Caco-2 (cell line): Measurements from ENCODE around the gene HMGXB4. TPM values are rescaled to one million over a fixed set of nuclear protein-coding genes. Genes with fewer than 3 reads are reported as not detected.

Experiments
- BruUV-seq: library from RNA; stranded (reverse); fragments of 400-500 nt; replicated peaks from 2 replicates; lab custom pipeline; 2021; lab: Mats Ljungman, UMichigan
- CTCF ChIA-PET: fragments of 300-600 bp; sonication (Branson Sonifier 250); formaldehyde crosslinking; loops from one replicate; lab custom pipeline; 2022; ENCODE audit warnings: antibody characterized with exemption; lab: Charles Lee
- POLR2A ChIA-PET: fragments of 300-600 bp; sonication (Branson Sonifier 250); formaldehyde crosslinking; loops from one replicate; lab custom pipeline; 2022; ENCODE audit warnings: antibody characterized with exemption; lab: Charles Lee
- DNase-seq, 2 experiments: peaks; one replicate each; pipeline versions ENCODE4 v3.0.0 to v3.0.0-alpha.2; 2020 to 2022
- H3K27me3 ChIP-seq: replicated peaks from 2 replicates; pipeline ENCODE4 v1.6.0; 2011; ENCODE audit warnings: low read length; ENCODE audit not compliant: control insufficient read depth, insufficient read depth
- H3K36me3 ChIP-seq: 2 replicates; pipeline ENCODE4 v1.5.1; 2011; ENCODE audit warnings: low read length; ENCODE audit not compliant: control insufficient read depth, insufficient read depth
- H3K4me1 ChIP-seq: fragments of 250-450 bp; sonication (Bioruptor Pico); 2 replicates; pipeline ENCODE4 v1.5.1; 2020; ENCODE audit warnings: mild to moderate bottlenecking
- H3K4me3 ChIP-seq: 2 replicates; pipeline ENCODE4 v1.5.1; 2011; ENCODE audit warnings: low read depth, mild to moderate bottlenecking, control low read depth, low read length
- H3K9me3 ChIP-seq: fragments of 250-450 bp; sonication (Bioruptor Pico); 2 replicates; pipeline ENCODE4 v1.5.1; 2020; ENCODE audit warnings: mild to moderate bottlenecking, moderate library complexity
- H3K27ac Mint-ChIP-seq: one replicate; pipeline ENCODE4 v1.8.0; 2022; ENCODE audit warnings: mixed read lengths; ENCODE audit not compliant: unreplicated experiment
- H3K27me3 Mint-ChIP-seq: one replicate; pipeline ENCODE4 v1.8.0; 2022; ENCODE audit warnings: mixed read lengths; ENCODE audit not compliant: insufficient read depth, unreplicated experiment
- H3K36me3 Mint-ChIP-seq: one replicate; pipeline ENCODE4 v1.8.0; 2022; ENCODE audit warnings: mild to moderate bottlenecking, mixed read lengths; ENCODE audit not compliant: insufficient read depth, unreplicated experiment
- H3K4me1 Mint-ChIP-seq: one replicate; pipeline ENCODE4 v1.8.0; 2022; ENCODE audit warnings: low read depth, mixed read lengths; ENCODE audit not compliant: unreplicated experiment
- H3K4me3 Mint-ChIP-seq: one replicate; pipeline ENCODE4 v1.8.0; 2022; ENCODE audit warnings: mild to moderate bottlenecking, moderate library complexity, mixed read lengths; ENCODE audit not compliant: unreplicated experiment
- H3K9me3 Mint-ChIP-seq: one replicate; pipeline ENCODE4 v1.8.0; 2022; ENCODE audit warnings: mixed read lengths; ENCODE audit not compliant: unreplicated experiment
- CTCF ChIP-seq, 2 experiments: fragments of 200-600 bp in 1 of 2; IDR thresholded peaks; 1 replicate in 1 of 2; 2 replicates in 1 of 2; pipeline versions ENCODE4 v1.5.1 to v1.8.0; 2011 to 2022; ENCODE audit warnings: antibody characterized with exemption in 1 of 2, control low read depth in 1 of 2, inconsistent platforms in 1 of 2, low read depth in 1 of 2, low read length in 1 of 2, mild to moderate bottlenecking in 1 of 2, moderate library complexity in 1 of 2; ENCODE audit not compliant: insufficient read depth in 1 of 2, severe bottlenecking in 1 of 2, unreplicated experiment in 1 of 2
- intact Hi-C: fragments of 100-400 bp; cut with micrococcal nuclease; formaldehyde crosslinking; loops from one replicate; pipeline ENCODE4 v1.10.0; 2022; ENCODE audit not compliant: unreplicated experiment
- total RNA-seq: library from RNA; stranded (reverse); gene quantifications from 2 replicates; pipeline ENCODE4 v1.2.3, GENCODE V29; 2022

HMGXB4 gene
- total RNA-seq, 1 experiment from 2014 or later: 22.3 TPM

- H3K9me3 Mint-ChIP-seq: no peaks in the 10 kb centered on the region
- H3K27me3 Mint-ChIP-seq: no peaks in the 10 kb centered on the region
- H3K36me3 Mint-ChIP-seq: peaks cover 18% of the 10 kb centered on the region
- POLR2A ChIA-PET: interaction anchor here (0.7 to 1.3 kb wide), 3 partner anchors 9 to 1228 kb away, joined by 3 to 4 read pairs (median 4); no protein-coding TSS in a partner anchor
- H3K4me3 ChIP-seq: peak overlapping the region; percentile 70
- no peaks in the 10 kb centered on the region for H3K9me3 ChIP-seq
- no TSS peak for BruUV-seq
- H3K36me3 ChIP-seq: no peaks in the 10 kb centered on the region
- CTCF ChIA-PET: interaction anchor here (0.7 to 1.1 kb wide), 3 partner anchors 44 to 70 kb away, joined by 3 to 4 read pairs (median 3); no protein-coding TSS in a partner anchor
- no peaks in the 10 kb centered on the region for H3K4me1 Mint-ChIP-seq
- intact Hi-C loops: no loop called here
- peak overlapping the region; percentile 96 for H3K27ac Mint-ChIP-seq
- peak; percentile 85 to 87 for DNase-seq
- peak overlapping the region; percentile 91 for H3K4me3 Mint-ChIP-seq
- H3K4me1 ChIP-seq: peaks cover 3% of the 10 kb centered on the region; the same call in 1 of the 2 replicates
- no peak for TF ChIP-seq CTCF (IDR thresholded peaks at IDR 0.05; ENCODE audit: insufficient read depth in 1 of 2, low read depth in 1 of 2, low read length in 1 of 2, severe bottlenecking in 1 of 2, unreplicated experiment in 1 of 2)
- no peaks in the 10 kb centered on the region for H3K27me3 ChIP-seq
Observed at GRCh38 chr22:35301372-35301874, 44.1 kb downstream of the HMGXB4 start.

GRCh38 chr22:35303029-35303624 lies 45.8 kb downstream of the HMGXB4 start:
- intact Hi-C loops: no loop called here
- H3K4me1 Mint-ChIP-seq: peaks cover 5% of the 10 kb centered on the region
- no peaks in the 10 kb centered on the region for H3K27me3 ChIP-seq
- ChIA-PET CTCF (no interaction called here), POLR2A (no interaction called here)
- H3K27ac Mint-ChIP-seq: peak overlapping the region; percentile 24
- no peaks in the 10 kb centered on the region for H3K9me3 ChIP-seq
- H3K9me3 Mint-ChIP-seq: no peaks in the 10 kb centered on the region
- peaks cover 3% of the 10 kb centered on the region; the same call in 1 of the 2 replicates for H3K4me1 ChIP-seq
- no peaks in the 10 kb centered on the region for H3K27me3 Mint-ChIP-seq
- no peaks in the 10 kb centered on the region for H3K36me3 ChIP-seq
- no peak for DNase-seq
- BruUV-seq: no TSS peak
- H3K4me3 ChIP-seq: no peak overlapping the region
- H3K4me3 Mint-ChIP-seq: no peak overlapping the region
- TF ChIP-seq CTCF (IDR thresholded peaks at IDR 0.05; ENCODE audit: insufficient read depth in 1 of 2, low read depth in 1 of 2, low read length in 1 of 2, severe bottlenecking in 1 of 2, unreplicated experiment in 1 of 2): no peak
- peaks cover 18% of the 10 kb centered on the region for H3K36me3 Mint-ChIP-seq

GRCh38 chr22:35305525-35306070 lies 48.3 kb downstream of the HMGXB4 start:
- Histone ChIP-seq H3K4me3 (no peak overlapping the region), H3K9me3 (no peaks in the 10 kb centered on the region), H3K4me1 (peaks cover 7% of the 10 kb centered on the region), H3K36me3 (no peaks in the 10 kb centered on the region), H3K27me3 (no peaks in the 10 kb centered on the region)
- peaks cover 7% of the 10 kb centered on the region for H3K36me3 Mint-ChIP-seq
- peaks cover 8% of the 10 kb centered on the region for H3K4me1 Mint-ChIP-seq
- no TSS peak for BruUV-seq
- no peak overlapping the region for H3K4me3 Mint-ChIP-seq
- POLR2A ChIA-PET: interaction anchor here (0.7 kb wide), 1 partner anchor 116 kb away, joined by 3 read pairs; no protein-coding TSS in a partner anchor
- H3K27ac Mint-ChIP-seq: no peak overlapping the region
- no peak for DNase-seq
- CTCF ChIA-PET: no interaction called here
- no peaks in the 10 kb centered on the region for H3K27me3 Mint-ChIP-seq
- intact Hi-C loops: no loop called here
- H3K9me3 Mint-ChIP-seq: no peaks in the 10 kb centered on the region
- no peak for TF ChIP-seq CTCF (IDR thresholded peaks at IDR 0.05; ENCODE audit: insufficient read depth in 1 of 2, low read depth in 1 of 2, low read length in 1 of 2, severe bottlenecking in 1 of 2, unreplicated experiment in 1 of 2)
